B cell (primary cell): ENCODE results near the gene NCOA4. TPM values are rescaled to one million over a fixed set of nuclear protein-coding genes. Genes with fewer than 3 reads are reported as not detected.
A peak's percentile ranks its signal among the peaks of the same experiment; 100 is the strongest.
"Not testable (repeated sequence)": the region's sequence is repeated elsewhere in the genome, so short reads cannot be mapped to it uniquely, and the experiment has no call there.

Experiments used
- ATAC-seq: fragments of 200-7000 bp; cut with Tn5 transposase; one replicate; pipeline ENCODE4 v1.10.0; 2021; ENCODE audit warnings: low read depth, mild to moderate bottlenecking, moderate number of reproducible peaks, moderate library complexity
- CTCF ChIA-PET: fragments of 350-600 bp; sonication (Branson Sonifier 250); formaldehyde crosslinking; loops from one replicate; lab custom pipeline; 2021; ENCODE audit warnings: antibody characterized with exemption, inconsistent platforms; lab: Charles Lee
- POLR2A ChIA-PET: fragments of 350-600 bp; sonication (Branson Sonifier 250); formaldehyde crosslinking; loops from one replicate; lab custom pipeline; 2021; ENCODE audit warnings: antibody characterized with exemption; lab: Charles Lee
- DNase-seq: peaks from one replicate; pipeline ENCODE4 v3.0.0; 2013
- H2AFZ ChIP-seq: 2 replicates; pipeline ENCODE4 v1.6.1; 2012; ENCODE audit warnings: mild to moderate bottlenecking, low read depth, low read length; ENCODE audit not compliant: insufficient read depth, poor library complexity, severe bottlenecking
- H3K27ac ChIP-seq, 2 donors: 1 replicate in 1 of 2; 2 replicates in 1 of 2; pipeline ENCODE4 v1.5.1; 2012 to 2013; ENCODE audit warnings: low read length in 2 of 2, mild to moderate bottlenecking in 2 of 2, moderate library complexity in 1 of 2
- H3K27me3 ChIP-seq, 4 experiments: fragments of 200-600 bp in 1 of 4; sonication (generic) in 1 of 4; replicated peaks in 1 of 4; 1 replicate in 2 of 4; 2 replicates in 2 of 4; pipeline versions ENCODE4 v1.6.1 to v1.7.0; 2013 to 2016; ENCODE audit warnings: low read length in 3 of 4, mild to moderate bottlenecking in 2 of 4, mixed read lengths in 1 of 4, moderate library complexity in 1 of 4; ENCODE audit not compliant: insufficient read depth in 4 of 4, control insufficient read depth in 3 of 4; ENCODE audit errors: control extremely low read depth in 1 of 4
- H3K36me3 ChIP-seq, 2 experiments: replicated peaks in 1 of 2; 1 replicate in 1 of 2; 2 replicates in 1 of 2; pipeline versions ENCODE4 v1.6.1 to v1.7.1; 2013; ENCODE audit warnings: low read length in 1 of 2; ENCODE audit not compliant: insufficient read depth in 2 of 2, control insufficient read depth in 1 of 2; ENCODE audit errors: control extremely low read depth in 1 of 2, extremely low read depth in 1 of 2
- H3K4me1 ChIP-seq, 2 donors: fragments of 200-600 bp in 1 of 2; sonication (generic) in 1 of 2; 1 replicate in 1 of 2; 2 replicates in 1 of 2; pipeline versions ENCODE4 v1.5.1 to v1.6.1; 2013 to 2017; ENCODE audit warnings: low read length in 2 of 2; ENCODE audit not compliant: control insufficient read depth in 2 of 2, insufficient read depth in 2 of 2
- H3K4me2 ChIP-seq: replicated peaks from 2 replicates; pipeline ENCODE3; 2012; ENCODE audit warnings: mild to moderate bottlenecking, low read depth, low read length; ENCODE audit not compliant: poor library complexity, severe bottlenecking
- H3K4me3 ChIP-seq, 5 experiments: fragments of 200-600 bp in 1 of 5; sonication (generic) in 1 of 5; 1 replicate in 3 of 5; 2 replicates in 2 of 5; pipeline versions ENCODE4 v1.5.1 to v1.7.0; 2011 to 2016; ENCODE audit warnings: low read length in 4 of 5, mild to moderate bottlenecking in 4 of 5, low read depth in 2 of 5, control low read depth in 1 of 5, moderate library complexity in 1 of 5; ENCODE audit not compliant: insufficient read depth in 1 of 5; ENCODE audit errors: control extremely low read depth in 1 of 5, extremely low read depth in 1 of 5
- H3K79me2 ChIP-seq: fragments of 200-600 bp; sonication (generic); one replicate; pipeline ENCODE4 v1.6.0; 2016; ENCODE audit warnings: low read length; ENCODE audit not compliant: control insufficient read depth, insufficient read depth
- H3K9ac ChIP-seq: fragments of 200-600 bp; sonication (generic); 2 replicates; pipeline ENCODE4 v1.6.1; 2017; ENCODE audit warnings: mild to moderate bottlenecking, low read length, moderate library complexity
- H3K9me3 ChIP-seq, 3 donors: one replicate each; pipeline versions ENCODE4 v1.6.1 to v1.7.1; 2013; ENCODE audit warnings: low read length in 2 of 3; ENCODE audit not compliant: control insufficient read depth in 2 of 3, insufficient read depth in 1 of 3; ENCODE audit errors: control extremely low read depth in 1 of 3
- H4K20me1 ChIP-seq: 2 replicates; pipeline ENCODE4 v1.6.0; 2012; ENCODE audit warnings: mild to moderate bottlenecking, low read length; ENCODE audit not compliant: insufficient read depth, control insufficient read depth, poor library complexity, severe bottlenecking
- H3K27ac Mint-ChIP-seq: one replicate; pipeline ENCODE4 v1.8.0; 2021; ENCODE audit warnings: mixed read lengths
- H3K27me3 Mint-ChIP-seq: one replicate; pipeline ENCODE4 v1.8.0; 2021; ENCODE audit warnings: mixed read lengths
- H3K4me1 Mint-ChIP-seq: one replicate; pipeline ENCODE4 v1.8.0; 2021; ENCODE audit warnings: mixed read lengths
- H3K4me3 Mint-ChIP-seq: one replicate; pipeline ENCODE4 v1.8.0; 2021; ENCODE audit warnings: mixed read lengths
- H3K9me3 Mint-ChIP-seq: one replicate; pipeline ENCODE4 v1.8.0; 2022; ENCODE audit warnings: mixed read lengths; ENCODE audit not compliant: insufficient read depth
- WGBS: methylation state at CpG from one replicate; pipeline ENCODE4 v1.1.5; 2013; ENCODE audit warnings: missing lambda C conversion rate; ENCODE audit not compliant: insufficient coverage; 5-methylcytosine and 5-hydroxymethylcytosine counted together
- intact Hi-C: fragments of 100-400 bp; cut with micrococcal nuclease; formaldehyde crosslinking; loops from one replicate; pipeline ENCODE4 v1.10.0; 2022
- polyA plus RNA-seq: library from polyadenylated mRNA; depleted of rRNA; stranded (reverse); fragments of >200 nt; gene quantifications from 2 replicates; pipeline ENCODE4 v1.2.3, GENCODE V29; 2012
- total RNA-seq, 2 donors: library from RNA; stranded (reverse); fragments of 120-200 nt in 1 of 2; gene quantifications; 1 replicate in 1 of 2; 2 replicates in 1 of 2; pipeline versions ENCODE4 v1.2.3 to v1.2.4, GENCODE V29; 2013 to 2022

NCOA4 gene
- total and polyA plus RNA-seq, 2 donors (not counting 1 experiment from before 2014, with no cell fraction given) = 27.1 to 69.7 TPM

- H3K9me3 ChIP-seq, H3K27me3 Mint-ChIP-seq, H3K4me1 Mint-ChIP-seq, H3K4me1 ChIP-seq, intact Hi-C loops, ATAC-seq, H3K4me3 Mint-ChIP-seq, DNase-seq, H3K27ac Mint-ChIP-seq, H4K20me1 ChIP-seq, H3K27ac ChIP-seq, H3K9ac ChIP-seq, POLR2A ChIA-PET, H3K36me3 ChIP-seq, H2AFZ ChIP-seq, H3K27me3 ChIP-seq, H3K9me3 Mint-ChIP-seq, CTCF ChIA-PET, H3K4me2 ChIP-seq, H3K4me3 ChIP-seq: not testable (repeated sequence)
- peaks cover 17% of the 10 kb centered on the region for H3K79me2 ChIP-seq
- WGBS = no CpG with 5 or more reads among the region's 2 CpGs
These were observed 51.9 kb downstream of the NCOA4 start for GRCh38 chr10:45978554-45978953.

GRCh38 chr10:45974041-45974440, 56.4 kb downstream of the NCOA4 start:
- H3K27me3 Mint-ChIP-seq, H3K4me2 ChIP-seq, POLR2A ChIA-PET, DNase-seq, H3K9ac ChIP-seq, H3K9me3 Mint-ChIP-seq, H4K20me1 ChIP-seq, CTCF ChIA-PET, H3K27ac ChIP-seq, H3K9me3 ChIP-seq, H2AFZ ChIP-seq, H3K36me3 ChIP-seq, H3K27ac Mint-ChIP-seq, H3K4me3 ChIP-seq, H3K27me3 ChIP-seq, ATAC-seq: not testable (repeated sequence)
- 50% methylated on average over 1 of the region's 3 CpGs for WGBS
- intact Hi-C loops = loop anchor here (5.0 kb wide), 1 partner anchor 972 kb away; the partner anchor contains the start of gene ZNF22
- Mint-ChIP-seq H3K4me1 (peaks cover 30% of the 10 kb centered on the region), H3K4me3 (peak overlapping the region; percentile 34)
- H3K4me1 ChIP-seq = peaks cover 11 to 17% of the 10 kb centered on the region in 2 donors
- peaks cover 46% of the 10 kb centered on the region for H3K79me2 ChIP-seq

- peak; percentile 12 for DNase-seq
- 0% methylated on average over 5 of the region's 10 CpGs for WGBS
- Histone ChIP-seq H3K9ac (peak overlapping the region; percentile 83), H3K4me2 (peak overlapping the region; percentile 69), H3K4me3 (peak overlapping the region; percentile 66 to 76 (median 74)), H3K4me1 (peaks cover 11 to 17% of the 10 kb centered on the region in 2 donors), H3K27ac (peak overlapping the region; percentile 44 to 66), H2AFZ (peak overlapping the region; percentile 86), H3K79me2 (peaks cover 48% of the 10 kb centered on the region)
- H3K36me3 ChIP-seq, H4K20me1 ChIP-seq, H3K9me3 ChIP-seq, POLR2A ChIA-PET, H3K27me3 ChIP-seq, H3K27me3 Mint-ChIP-seq, CTCF ChIA-PET, ATAC-seq, H3K9me3 Mint-ChIP-seq: not testable (repeated sequence)
- H3K4me3 Mint-ChIP-seq = peak overlapping the region; percentile 100
- H3K27ac Mint-ChIP-seq = peak overlapping the region; percentile 89
- peaks cover 30% of the 10 kb centered on the region for H3K4me1 Mint-ChIP-seq
- intact Hi-C loops = loop anchor here (2.0 to 5.0 kb wide), 3 partner anchors 50 to 970 kb away; partner anchors contain the start of genes NCOA4 and ZNF22
These were observed 57.6 kb downstream of the NCOA4 start for GRCh38 chr10:45972813-45973169.

GRCh38 chr10:45972106-45972812, 58.2 kb downstream of the NCOA4 start, which contains the start of gene TIMM23:
TIMM23 (plus strand) TSS chr10:45972489; CDS start chr10:45972625, 136 bp downstream.
- Histone ChIP-seq H3K4me2 (peak within 1 kb of the TSS; percentile 69), H3K27ac (peak within 1 kb of the TSS; percentile 44 to 66), H2AFZ (peak within 1 kb of the TSS; percentile 86), H3K9ac (peak within 1 kb of the TSS; percentile 83), H3K79me2 (peaks cover 48% of the 10 kb centered on the region), H3K4me1 (peaks cover 11 to 17% of the 10 kb centered on the region in 2 donors), H3K4me3 (peak within 1 kb of the TSS; percentile 66 to 76 (median 74))
- H3K27me3 ChIP-seq, CTCF ChIA-PET, H3K9me3 Mint-ChIP-seq, H3K27me3 Mint-ChIP-seq, POLR2A ChIA-PET, H4K20me1 ChIP-seq, H3K36me3 ChIP-seq, H3K9me3 ChIP-seq: not testable (repeated sequence)
- H3K4me3 Mint-ChIP-seq = peak within 1 kb of the TSS; percentile 100
- DNase-seq (peak; percentile 86), ATAC-seq (peak; percentile 86)
- H3K4me1 Mint-ChIP-seq = peaks cover 30% of the 10 kb centered on the region
- H3K27ac Mint-ChIP-seq = peak within 1 kb of the TSS; percentile 89
- intact Hi-C loops = loop anchor here (2.0 to 5.0 kb wide), 3 partner anchors 51 to 970 kb away; partner anchors contain the start of genes NCOA4 and ZNF22
- under 1% methylated on average over 60 of the region's 60 CpGs for WGBS
